HCT116 (cell line): ENCODE results near the gene FAM114A1. TPM values are rescaled to one million over a fixed set of nuclear protein-coding genes. Genes with fewer than 3 reads are reported as not detected.
"Not testable (repeated sequence)": the region's sequence is repeated elsewhere in the genome, so short reads cannot be mapped to it uniquely, and the experiment has no call there.

Source experiments
- ATAC-seq: fragments of 200-7000 bp; cut with Tn5 transposase; 2 replicates; pipeline ENCODE4 v1.9.1; 2020; ENCODE audit warnings: mild to moderate bottlenecking, moderate library complexity
- BruUV-seq: library from RNA; stranded (reverse); fragments of 400-500 nt; replicated peaks from 2 replicates; lab custom pipeline; 2021; lab: Mats Ljungman, UMichigan
- CTCF ChIA-PET: fragments of 300-600 bp; sonication (Branson Sonifier 250); formaldehyde crosslinking; loops from one replicate; lab custom pipeline; 2021; ENCODE audit warnings: antibody characterized with exemption; lab: Charles Lee
- POLR2A ChIA-PET: fragments of 300-600, 350-600 bp; sonication (Branson Sonifier 250); formaldehyde crosslinking; loops from one replicate; lab custom pipeline; 2021; ENCODE audit warnings: antibody characterized with exemption; lab: Charles Lee
- RAD21 ChIA-PET, 2 experiments: fragments of 300-600 bp; sonication (Branson Sonifier 250); formaldehyde crosslinking; loops; one replicate each; lab custom pipeline; 2023; ENCODE audit warnings: low total read pairs in 2 of 2; ENCODE audit not compliant: uncharacterized antibody in 2 of 2, unreplicated experiment in 2 of 2, low non-redundant PET in 1 of 2; lab: Charles Lee
- DNase-seq: peaks from one replicate; pipeline ENCODE4 v3.0.0-alpha.2; 2010; ENCODE audit warnings: low read depth, low spot score
- H2AFZ ChIP-seq: fragments of 200-600 bp; shearing (Covaris generic), sonication (generic); 2 replicates; pipeline ENCODE4 v1.6.1; 2017; ENCODE audit warnings: low read depth, mixed run types, mixed read lengths, antibody characterized with exemption, low read length; ENCODE audit not compliant: poor library complexity, severe bottlenecking
- H3K27ac ChIP-seq: 2 replicates; pipeline ENCODE4 v1.5.1; 2012; ENCODE audit warnings: low read depth, low read length
- H3K27me3 ChIP-seq: fragments of 200-600 bp; sonication (generic); 2 replicates; pipeline ENCODE4 v1.6.1; 2016; ENCODE audit warnings: mixed run types, low read length, mixed read lengths; ENCODE audit not compliant: insufficient read depth
- H3K36me3 ChIP-seq, 2 experiments: fragments of 200-500 bp in 1 of 2; fragments of 200-600 bp in 1 of 2; sonication (Bioruptor generic) in 1 of 2; sonication (generic) in 1 of 2; 2 replicates each; pipeline versions ENCODE4 v1.5.1 to v1.6.1; 2014 to 2016; ENCODE audit warnings: low read length in 2 of 2, inconsistent platforms in 1 of 2, mixed read lengths in 1 of 2, mixed run types in 1 of 2; ENCODE audit not compliant: insufficient read depth in 2 of 2, control insufficient read depth in 1 of 2
- H3K4me1 ChIP-seq, 2 experiments: fragments of 200-600 bp in 1 of 2; sonication (generic) in 1 of 2; 2 replicates each; pipeline versions ENCODE4 v1.5.1 to v1.6.1; 2012 to 2017; ENCODE audit warnings: low read length in 2 of 2, inconsistent platforms in 1 of 2, mild to moderate bottlenecking in 1 of 2, mixed read lengths in 1 of 2, mixed run types in 1 of 2, moderate library complexity in 1 of 2; ENCODE audit not compliant: insufficient read depth in 2 of 2, control insufficient read depth in 1 of 2
- H3K4me2 ChIP-seq: fragments of 200-600 bp; sonication (generic); 2 replicates; pipeline ENCODE4 v1.6.1; 2017; ENCODE audit warnings: mixed run types, low read length, mixed read lengths
- H3K4me3 ChIP-seq, 2 experiments: fragments of 200-600 bp in 1 of 2; sonication (generic) in 1 of 2; replicated peaks in 1 of 2; 2 replicates each; pipeline ENCODE4 v1.5.1; 2011 to 2016; ENCODE audit warnings: low read length in 2 of 2, control low read depth in 1 of 2, low read depth in 1 of 2, mild to moderate bottlenecking in 1 of 2, mixed read lengths in 1 of 2, mixed run types in 1 of 2
- H3K79me2 ChIP-seq: fragments of 200-600 bp; sonication (generic); 2 replicates; pipeline ENCODE4 v1.6.1; 2017; ENCODE audit warnings: mild to moderate bottlenecking, mixed run types, low read length, moderate library complexity, mixed read lengths; ENCODE audit not compliant: insufficient read depth
- H3K9ac ChIP-seq: fragments of 200-600 bp; sonication (generic); 2 replicates; pipeline ENCODE4 v1.6.1; 2016; ENCODE audit warnings: low read length, mixed read lengths
- H3K9me2 ChIP-seq: fragments of 200-600 bp; sonication (generic), shearing (Covaris generic); 2 replicates; pipeline ENCODE4 v1.6.1; 2017; ENCODE audit warnings: mixed run types, mild to moderate bottlenecking, moderate library complexity; ENCODE audit not compliant: insufficient read depth
- H3K9me3 ChIP-seq, 2 experiments: fragments of 200-500 bp in 1 of 2; fragments of 200-600 bp in 1 of 2; sonication (Bioruptor generic) in 1 of 2; sonication (generic) in 1 of 2; 2 replicates each; pipeline ENCODE4 v1.6.1; 2014 to 2017; ENCODE audit warnings: low read length in 2 of 2, mixed read lengths in 2 of 2, inconsistent platforms in 1 of 2, low read depth in 1 of 2, mild to moderate bottlenecking in 1 of 2, mixed run types in 1 of 2, moderate library complexity in 1 of 2; ENCODE audit not compliant: control insufficient read depth in 1 of 2, insufficient read depth in 1 of 2
- H4K20me1 ChIP-seq: fragments of 200-600 bp; sonication (generic), shearing (Covaris generic); 2 replicates; pipeline ENCODE4 v1.6.1; 2017; ENCODE audit warnings: mixed run types, mild to moderate bottlenecking, moderate library complexity; ENCODE audit not compliant: insufficient read depth
- CBX3 ChIP-seq: IDR thresholded peaks from 2 replicates; pipeline ENCODE4 v1.6.1; 2012; ENCODE audit warnings: low read depth
- CEBPB ChIP-seq: IDR thresholded peaks from 2 replicates; pipeline ENCODE4 v1.6.1; 2012; ENCODE audit warnings: low read depth
- ELF1 ChIP-seq: IDR thresholded peaks from 2 replicates; pipeline ENCODE4 v1.6.1; 2012; ENCODE audit warnings: low read depth, borderline replicate concordance
- EZH2phosphoT487 ChIP-seq: fragments of 200-600 bp; IDR thresholded peaks from 2 replicates; pipeline ENCODE4 v1.6.1; 2018; ENCODE audit warnings: antibody characterized with exemption, borderline replicate concordance
- JUND ChIP-seq: IDR thresholded peaks from 2 replicates; pipeline ENCODE4 v1.6.1; 2012
- POLR2A ChIP-seq: IDR thresholded peaks from 2 replicates; pipeline ENCODE4 v1.7.0; 2011; ENCODE audit warnings: borderline replicate concordance; ENCODE audit not compliant: insufficient read depth, insufficient read length; ENCODE audit errors: extremely low read depth
- POLR2AphosphoS5 ChIP-seq: IDR thresholded peaks from 2 replicates; pipeline ENCODE4 v1.6.1; 2011; ENCODE audit warnings: mild to moderate bottlenecking, low read depth, low read length, moderate library complexity
- SIN3A ChIP-seq: IDR thresholded peaks from 2 replicates; pipeline ENCODE4 v1.6.1; 2012; ENCODE audit warnings: low read depth
- SP1 ChIP-seq: IDR thresholded peaks from 2 replicates; pipeline ENCODE4 v1.6.1; 2012; ENCODE audit warnings: low read depth
- SRF ChIP-seq: IDR thresholded peaks from 2 replicates; pipeline ENCODE4 v1.6.1; 2012; ENCODE audit warnings: low read depth
- TCF7L2 ChIP-seq: IDR thresholded peaks from 2 replicates; pipeline ENCODE4 v1.7.0; 2011; ENCODE audit warnings: borderline replicate concordance, inconsistent platforms; ENCODE audit not compliant: insufficient read depth, insufficient read length; ENCODE audit errors: extremely low read depth
- ZFX ChIP-seq: fragments of 450-650 bp; IDR thresholded peaks from 2 replicates; pipeline ENCODE4 v1.6.1; 2017
- intact Hi-C: fragments of 100-400 bp; cut with micrococcal nuclease; formaldehyde crosslinking; loops from 2 replicates; pipeline ENCODE4 v1.10.0; 2022
- total RNA-seq: library from RNA; stranded (reverse); gene quantifications from one replicate; pipeline ENCODE4 v1.2.1, GENCODE V29; 2021; ENCODE audit not compliant: unreplicated experiment
- TF ChIP-seq, protein P1 (sequence below): IDR thresholded peaks from 2 replicates; pipeline ENCODE4 v1.6.1; 2012; ENCODE audit warnings: low read depth

The FAM114A1 gene
- total RNA-seq, 1 experiment from 2014 or later, result 35.6 TPM

DNA sequence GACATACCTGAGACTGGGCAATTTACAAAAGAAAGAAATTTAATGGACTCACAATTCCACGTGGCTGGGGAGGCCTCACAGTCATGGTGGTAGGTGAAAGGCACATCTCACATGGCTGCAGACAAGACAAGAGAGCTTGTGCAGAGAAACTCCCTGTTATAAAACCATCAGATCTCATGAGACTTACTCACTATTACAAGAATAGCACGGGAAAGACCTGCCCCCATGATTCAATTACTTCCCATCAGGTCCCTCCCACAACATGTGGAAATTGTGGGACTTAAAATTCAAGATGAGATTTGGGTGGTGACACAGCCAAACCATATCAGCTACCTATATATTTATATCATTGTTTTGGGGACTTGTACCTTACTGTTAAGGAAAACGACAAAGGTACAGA lies 74.3 kb downstream of the FAM114A1 start:
- H3K27ac ChIP-seq, POLR2A ChIA-PET, CTCF ChIA-PET: not testable (repeated sequence)

DNA sequence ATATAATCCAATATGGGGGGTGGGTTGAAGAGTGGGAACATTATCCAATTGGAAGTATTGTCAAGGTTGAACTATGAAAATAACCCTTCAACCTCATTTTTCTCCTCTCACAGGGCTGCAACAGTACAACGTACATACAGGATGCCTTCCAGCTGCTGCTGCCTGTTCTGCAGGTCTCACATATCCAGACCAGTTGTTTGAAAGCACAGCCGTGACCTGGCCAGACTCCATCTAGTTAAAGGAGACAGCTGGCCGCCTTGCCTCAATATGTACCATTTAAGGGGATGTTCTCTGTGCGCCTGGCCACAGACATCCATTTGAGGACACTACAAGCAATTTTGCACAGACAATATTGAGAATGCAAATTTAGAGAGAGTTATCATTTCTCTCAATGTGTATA lies 75.7 kb downstream of the FAM114A1 start:
- no peaks in the 10 kb centered on the region for H3K9me2 ChIP-seq
- ChIA-PET CTCF (no interaction called here), POLR2A (no interaction called here)
- H2AFZ ChIP-seq, result no peak overlapping the region
- no peak overlapping the region for H3K9ac ChIP-seq
- H3K79me2 ChIP-seq, result no peaks in the 10 kb centered on the region
- no peaks in the 10 kb centered on the region for H3K27me3 ChIP-seq
- 0 out of 4 replicates have a peak, but pooled peaks cover 0 to 1% of the 10 kb centered on the region in 2 experiments for H3K4me1 ChIP-seq
- no peak for ATAC-seq
- H3K9me3 ChIP-seq, result no peaks in the 10 kb centered on the region
- no peak overlapping the region for H3K4me2 ChIP-seq
- intact Hi-C loops, result no loop called here
- BruUV-seq, result no TSS peak
- no peak overlapping the region for H3K4me3 ChIP-seq
- no peak for DNase-seq
- no peaks in the 10 kb centered on the region for H4K20me1 ChIP-seq
- H3K27ac ChIP-seq, result no peak overlapping the region
- no peaks in the 10 kb centered on the region; a peak in 1 of 4 replicates for H3K36me3 ChIP-seq
- TF ChIP-seq SRF (no peak), SP1 (no peak), ZFX (no peak)
- TF ChIP-seq, all 23 proteins: peak for 0
- RAD21 ChIA-PET, result no interaction called here

More for the DNA sequence above, 74.3 kb downstream of the FAM114A1 start:
- H3K9ac ChIP-seq, H3K9me2 ChIP-seq, intact Hi-C loops, BruUV-seq, DNase-seq, ATAC-seq, RAD21 ChIA-PET, H3K9me3 ChIP-seq, H3K4me3 ChIP-seq, H3K36me3 ChIP-seq, H2AFZ ChIP-seq, H3K79me2 ChIP-seq, H3K27me3 ChIP-seq, H3K4me1 ChIP-seq, H3K4me2 ChIP-seq, H4K20me1 ChIP-seq: not testable (repeated sequence)

DNA sequence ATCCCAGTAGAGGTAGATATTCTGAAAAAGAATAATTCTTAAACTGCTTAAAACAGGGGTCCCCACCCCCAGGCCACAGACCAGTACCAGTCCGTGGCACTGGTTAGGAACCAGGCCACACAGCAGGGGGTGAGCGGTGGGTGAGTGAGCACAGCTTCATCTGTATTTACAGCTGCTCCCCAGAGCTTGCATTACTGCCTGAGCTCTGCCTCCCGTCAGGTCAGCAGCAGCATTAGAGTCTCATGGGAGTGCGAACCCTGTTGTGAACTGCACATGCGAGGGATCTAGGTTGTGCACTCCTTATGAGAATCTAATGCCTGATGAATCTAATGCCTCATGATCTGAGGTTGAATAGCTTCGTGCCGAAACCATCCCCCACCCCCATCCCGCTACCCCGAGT lies 76.8 kb downstream of the FAM114A1 start:
- ATAC-seq (no peak), DNase-seq (no peak)
- CTCF ChIA-PET, result no interaction called here
- intact Hi-C loops, result no loop called here
- Histone ChIP-seq H3K9ac (no peak overlapping the region), H3K4me3 (no peak overlapping the region), H3K36me3 (no peaks in the 10 kb centered on the region; a peak in 1 of 4 replicates), H3K9me3 (no peaks in the 10 kb centered on the region), H3K4me2 (no peak overlapping the region), H3K9me2 (no peaks in the 10 kb centered on the region), H3K4me1 (0 out of 4 replicates have a peak, but pooled peaks cover 0 to 7% of the 10 kb centered on the region in 2 experiments), H3K27me3 (no peaks in the 10 kb centered on the region), H3K79me2 (no peaks in the 10 kb centered on the region), H4K20me1 (no peaks in the 10 kb centered on the region), H3K27ac (no peak overlapping the region), H2AFZ (no peak overlapping the region)
- RAD21 ChIA-PET, result no interaction called here
- POLR2A ChIA-PET, result no interaction called here
- BruUV-seq, result no TSS peak
- TF ChIP-seq SIN3A (no peak), ELF1 (no peak), POLR2AphosphoS5 (no peak), EZH2phosphoT487 (no peak), SP1 (no peak), CEBPB (no peak), CBX3 (no peak), JUND (no peak), TCF7L2 (no peak), POLR2A (no peak)
- TF ChIP-seq, protein P1, sequence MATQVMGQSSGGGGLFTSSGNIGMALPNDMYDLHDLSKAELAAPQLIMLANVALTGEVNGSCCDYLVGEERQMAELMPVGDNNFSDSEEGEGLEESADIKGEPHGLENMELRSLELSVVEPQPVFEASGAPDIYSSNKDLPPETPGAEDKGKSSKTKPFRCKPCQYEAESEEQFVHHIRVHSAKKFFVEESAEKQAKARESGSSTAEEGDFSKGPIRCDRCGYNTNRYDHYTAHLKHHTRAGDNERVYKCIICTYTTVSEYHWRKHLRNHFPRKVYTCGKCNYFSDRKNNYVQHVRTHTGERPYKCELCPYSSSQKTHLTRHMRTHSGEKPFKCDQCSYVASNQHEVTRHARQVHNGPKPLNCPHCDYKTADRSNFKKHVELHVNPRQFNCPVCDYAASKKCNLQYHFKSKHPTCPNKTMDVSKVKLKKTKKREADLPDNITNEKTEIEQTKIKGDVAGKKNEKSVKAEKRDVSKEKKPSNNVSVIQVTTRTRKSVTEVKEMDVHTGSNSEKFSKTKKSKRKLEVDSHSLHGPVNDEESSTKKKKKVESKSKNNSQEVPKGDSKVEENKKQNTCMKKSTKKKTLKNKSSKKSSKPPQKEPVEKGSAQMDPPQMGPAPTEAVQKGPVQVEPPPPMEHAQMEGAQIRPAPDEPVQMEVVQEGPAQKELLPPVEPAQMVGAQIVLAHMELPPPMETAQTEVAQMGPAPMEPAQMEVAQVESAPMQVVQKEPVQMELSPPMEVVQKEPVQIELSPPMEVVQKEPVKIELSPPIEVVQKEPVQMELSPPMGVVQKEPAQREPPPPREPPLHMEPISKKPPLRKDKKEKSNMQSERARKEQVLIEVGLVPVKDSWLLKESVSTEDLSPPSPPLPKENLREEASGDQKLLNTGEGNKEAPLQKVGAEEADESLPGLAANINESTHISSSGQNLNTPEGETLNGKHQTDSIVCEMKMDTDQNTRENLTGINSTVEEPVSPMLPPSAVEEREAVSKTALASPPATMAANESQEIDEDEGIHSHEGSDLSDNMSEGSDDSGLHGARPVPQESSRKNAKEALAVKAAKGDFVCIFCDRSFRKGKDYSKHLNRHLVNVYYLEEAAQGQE, result no peak
